Measurements from ENCODE around the gene RBM20. TPM values are rescaled to one million over a fixed set of nuclear protein-coding genes. Genes with fewer than 3 reads are reported as not detected.
A peak's percentile ranks its signal among the peaks of the same experiment; 100 is the strongest.

RBM20 gene
- total RNA-seq, 6 experiments from 2014 or later = 0.04 to 0.29 (median 0.06) TPM

GRCh38 chr10:110670335-110670734, 26.2 kb downstream of the RBM20 start:
- H3K4me3 ChIP-seq = no peak overlapping the region
- H3K36me3 ChIP-seq = no peaks in the 10 kb centered on the region
- H3K27me3 ChIP-seq = no peaks in the 10 kb centered on the region
- ATAC-seq (no peak), DNase-seq (no peak)
- H3K9me3 ChIP-seq = no peaks in the 10 kb centered on the region
- WGBS (ENCODE audit: insufficient coverage, low coverage, low lambda C conversion rate, missing lambda C conversion rate) = 84% methylated on average over 6 of the region's 6 CpGs
- H3K4me1 ChIP-seq = peaks cover 0 to 4% (median 2%) of the 10 kb centered on the region in 4 donors
- intact Hi-C loops (cut with DNase I) = no loop called here
- H3K27ac ChIP-seq = no peak overlapping the region
- TF ChIP-seq, protein P1, sequence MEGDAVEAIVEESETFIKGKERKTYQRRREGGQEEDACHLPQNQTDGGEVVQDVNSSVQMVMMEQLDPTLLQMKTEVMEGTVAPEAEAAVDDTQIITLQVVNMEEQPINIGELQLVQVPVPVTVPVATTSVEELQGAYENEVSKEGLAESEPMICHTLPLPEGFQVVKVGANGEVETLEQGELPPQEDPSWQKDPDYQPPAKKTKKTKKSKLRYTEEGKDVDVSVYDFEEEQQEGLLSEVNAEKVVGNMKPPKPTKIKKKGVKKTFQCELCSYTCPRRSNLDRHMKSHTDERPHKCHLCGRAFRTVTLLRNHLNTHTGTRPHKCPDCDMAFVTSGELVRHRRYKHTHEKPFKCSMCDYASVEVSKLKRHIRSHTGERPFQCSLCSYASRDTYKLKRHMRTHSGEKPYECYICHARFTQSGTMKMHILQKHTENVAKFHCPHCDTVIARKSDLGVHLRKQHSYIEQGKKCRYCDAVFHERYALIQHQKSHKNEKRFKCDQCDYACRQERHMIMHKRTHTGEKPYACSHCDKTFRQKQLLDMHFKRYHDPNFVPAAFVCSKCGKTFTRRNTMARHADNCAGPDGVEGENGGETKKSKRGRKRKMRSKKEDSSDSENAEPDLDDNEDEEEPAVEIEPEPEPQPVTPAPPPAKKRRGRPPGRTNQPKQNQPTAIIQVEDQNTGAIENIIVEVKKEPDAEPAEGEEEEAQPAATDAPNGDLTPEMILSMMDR (IDR thresholded peaks at IDR 0.05) = no peak

GRCh38 chr10:110671788-110672579, 27.8 kb downstream of the RBM20 start:
- no peaks in the 10 kb centered on the region for H3K36me3 ChIP-seq
- DNase-seq = peak; percentile 82 to 87 (median 84)
- H3K4me3 ChIP-seq = peak overlapping the region; percentile 54 to 70 (median 59)
- peak; percentile 99 for ATAC-seq
- TF ChIP-seq, protein P1 (IDR thresholded peaks at IDR 0.05) = peak; percentile 79 to 94 (median 83)
- peak; percentile 47 for TF ChIP-seq POLR2A (IDR thresholded peaks at IDR 0.05)
- H3K9me3 ChIP-seq = no peaks in the 10 kb centered on the region
- no peaks in the 10 kb centered on the region for H3K27me3 ChIP-seq
- WGBS (ENCODE audit: insufficient coverage, low coverage, low lambda C conversion rate, missing lambda C conversion rate) = under 1% methylated on average over 23 of the region's 47 CpGs
- intact Hi-C loops (cut with DNase I) = no loop called here
- H3K27ac ChIP-seq = peak overlapping the region; percentile 53 to 79 (median 74)
- peaks cover 0 to 4% (median 2%) of the 10 kb centered on the region in 4 donors for H3K4me1 ChIP-seq

DNA sequence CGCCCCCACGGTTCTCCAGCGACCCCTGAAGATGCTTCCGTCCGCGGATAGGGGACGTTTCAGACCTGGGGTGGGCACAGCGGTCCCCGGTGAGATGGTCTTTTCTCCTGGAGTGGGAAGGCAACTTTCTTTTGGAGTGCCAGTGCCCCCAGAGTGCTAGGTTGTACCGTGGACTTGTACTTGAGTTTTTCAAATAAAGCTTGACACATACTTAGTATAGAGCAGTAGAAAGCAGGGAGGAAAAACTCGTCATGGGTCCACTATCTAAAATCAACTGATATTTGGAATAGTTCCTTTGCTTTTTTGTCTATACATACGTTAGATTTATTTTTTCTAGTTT, 28.4 kb downstream of the RBM20 start:
- no peak for DNase-seq
- H3K27me3 ChIP-seq = no peaks in the 10 kb centered on the region
- peaks cover 0 to 4% (median 2%) of the 10 kb centered on the region in 4 donors for H3K4me1 ChIP-seq
- ATAC-seq = peak; percentile 43 to 58 (median 54)
- WGBS (ENCODE audit: insufficient coverage, low coverage, low lambda C conversion rate, missing lambda C conversion rate) = 5% methylated on average over 10 of the region's 12 CpGs
- H3K9me3 ChIP-seq = no peaks in the 10 kb centered on the region
- peak overlapping the region; percentile 53 to 79 (median 74) for H3K27ac ChIP-seq
- TF ChIP-seq, protein P1 (IDR thresholded peaks at IDR 0.05) = no peak
- no peak for TF ChIP-seq POLR2A (IDR thresholded peaks at IDR 0.05)
- H3K4me3 ChIP-seq = peak overlapping the region; percentile 54 to 70 (median 59)
- intact Hi-C loops (cut with DNase I) = no loop called here
- H3K36me3 ChIP-seq = no peaks in the 10 kb centered on the region

- ATAC-seq = no peak
- intact Hi-C loops (cut with DNase I) = no loop called here
- peaks cover 0 to 4% (median 2%) of the 10 kb centered on the region in 4 donors for H3K4me1 ChIP-seq
These were observed 31.9 kb downstream of the RBM20 start for GRCh38 chr10:110676016-110676415.

More at GRCh38 chr10:110676016-110676415, 31.9 kb downstream of the RBM20 start:
- Histone ChIP-seq H3K4me3 (no peak overlapping the region), H3K27ac (no peak overlapping the region), H3K36me3 (no peaks in the 10 kb centered on the region), H3K27me3 (no peaks in the 10 kb centered on the region), H3K9me3 (no peaks in the 10 kb centered on the region)
- DNase-seq = no peak
- TF ChIP-seq, protein P1 (IDR thresholded peaks at IDR 0.05) = no peak
- TF ChIP-seq POLR2A (IDR thresholded peaks at IDR 0.05) = no peak
- 47% methylated on average over 5 of the region's 6 CpGs for WGBS (ENCODE audit: insufficient coverage, low coverage, low lambda C conversion rate, missing lambda C conversion rate)
